NCI-H526 treated with DMSO at 0.1 percent for 48 hours (cell line): ENCODE results near the gene CCDC18.
"Not testable (repeated sequence)": the region's sequence is repeated elsewhere in the genome, so short reads cannot be mapped to it uniquely, and the experiment has no call there.

ENCODE experiments used
- DNase-seq: peaks from one replicate; lab custom pipeline; 2025; lab: John Stamatoyannopoulos, UW

Gene CCDC18

GRCh38 chr1:93237021-93237420 is 56.5 kb downstream of the CCDC18 start:
- DNase-seq: no peak

DNA sequence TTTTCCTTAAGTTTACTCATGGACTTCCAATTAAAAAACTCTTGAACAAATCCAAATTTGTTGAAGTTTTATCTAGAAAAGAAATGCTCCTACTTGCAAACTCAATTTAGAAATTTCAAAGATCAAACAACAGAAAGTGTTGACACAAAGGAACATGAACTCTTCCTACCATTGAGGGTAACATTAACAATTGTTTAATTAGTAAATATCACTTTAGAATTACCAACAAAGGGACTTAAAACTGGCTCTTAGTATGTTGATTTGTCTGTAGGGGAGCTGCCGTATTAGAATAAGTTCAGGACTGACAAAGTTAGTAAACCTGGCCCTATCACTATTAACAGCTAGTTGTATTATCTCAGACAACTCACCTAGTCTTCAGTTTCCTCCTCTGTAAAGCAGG is 57.9 kb downstream of the CCDC18 start:
- DNase-seq: no peak

DNA sequence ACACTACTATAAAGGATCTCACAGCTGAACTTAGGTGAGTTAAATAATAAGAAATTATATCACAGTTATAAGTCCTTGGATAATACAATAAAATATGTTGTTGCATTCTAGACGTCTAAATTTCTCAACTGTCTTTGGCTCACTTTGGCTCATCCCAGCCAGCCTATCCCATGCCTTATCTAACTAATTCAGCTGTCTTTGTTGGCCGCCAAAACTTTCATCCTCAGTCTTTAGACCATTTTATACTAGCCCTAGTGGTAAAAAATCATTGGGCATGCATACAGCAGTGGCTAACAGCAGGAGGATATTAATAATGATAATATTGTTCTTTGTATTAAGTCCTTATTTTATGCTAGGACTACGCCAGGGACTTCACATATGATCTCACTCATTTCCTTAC is 59.3 kb downstream of the CCDC18 start:
- DNase-seq: no peak

DNA sequence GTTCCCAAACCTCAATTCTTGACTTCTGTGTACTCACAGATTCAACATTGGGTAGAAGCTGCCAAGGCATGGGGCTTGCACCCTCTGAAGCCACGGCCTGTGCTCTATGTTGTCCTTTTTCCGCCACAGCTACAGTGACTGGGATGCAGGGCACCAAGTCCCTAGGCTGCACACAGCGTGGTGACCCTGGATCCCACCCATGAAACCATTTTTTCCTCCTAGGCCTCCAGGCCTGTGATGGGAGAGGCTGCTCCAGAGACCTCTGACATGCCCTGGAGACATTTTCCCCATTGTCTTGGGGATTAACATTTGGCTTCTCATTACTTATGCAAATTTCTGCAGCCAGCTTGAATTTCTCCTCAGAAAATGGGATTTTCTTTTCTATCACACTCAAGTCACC is 62.7 kb downstream of the CCDC18 start:
- not testable (repeated sequence) for DNase-seq

DNA sequence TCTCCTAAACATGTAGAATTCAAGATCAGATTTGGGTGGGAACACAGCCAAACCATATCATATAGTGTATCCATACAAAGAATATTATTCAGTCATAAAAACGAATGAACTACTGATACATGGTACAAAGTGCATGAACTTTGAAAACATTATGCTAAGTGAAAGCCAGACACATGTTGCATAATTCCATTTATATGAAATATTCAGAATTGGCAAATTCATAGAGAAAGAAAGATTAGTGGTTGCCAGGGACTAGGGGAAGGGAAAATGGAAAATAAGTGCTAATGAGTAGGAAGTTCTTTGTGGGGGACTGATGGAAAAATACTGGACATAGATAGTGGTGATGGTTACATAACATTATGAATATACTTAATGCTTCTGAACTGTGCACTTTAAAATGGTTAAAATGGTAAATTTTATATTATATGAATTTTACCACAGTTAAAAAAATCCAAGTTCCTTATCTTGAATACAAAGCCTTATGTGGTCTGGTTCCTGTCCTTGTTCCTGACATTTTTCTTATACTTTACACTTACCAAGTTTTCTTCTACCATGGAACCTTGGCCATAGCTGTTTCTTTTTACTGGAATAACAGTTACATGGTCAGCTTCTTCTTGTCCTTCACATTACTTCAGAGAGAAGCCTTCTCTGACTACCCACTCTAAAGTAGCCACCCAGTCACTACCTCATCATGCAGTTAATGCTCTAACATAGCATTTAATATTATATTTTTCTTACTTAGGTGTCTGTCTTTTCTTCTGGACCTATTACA is 64.0 kb downstream of the CCDC18 start:
- no peak for DNase-seq

DNA sequence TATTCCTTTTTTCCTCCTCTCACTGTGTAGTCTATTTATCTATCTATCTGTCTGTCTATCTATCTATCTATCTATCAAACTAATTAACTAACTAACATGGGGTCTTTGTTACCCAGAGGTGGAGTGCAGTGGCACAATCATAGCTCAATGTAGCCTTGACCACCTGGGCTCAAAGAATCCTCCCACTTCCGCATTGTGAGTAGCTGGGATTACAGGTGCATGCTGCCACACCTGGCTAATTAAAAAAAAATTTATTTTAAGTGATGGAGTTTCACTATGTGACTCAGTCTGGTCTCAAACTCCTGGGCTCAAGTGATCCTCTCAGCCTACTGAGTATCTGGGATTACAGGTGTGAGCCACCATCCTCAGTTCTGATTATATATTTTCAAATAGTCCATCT is 71.4 kb downstream of the CCDC18 start:
- no peak for DNase-seq

GRCh38 chr1:93252598-93252997 is 72.1 kb downstream of the CCDC18 start:
- DNase-seq: no peak

DNA sequence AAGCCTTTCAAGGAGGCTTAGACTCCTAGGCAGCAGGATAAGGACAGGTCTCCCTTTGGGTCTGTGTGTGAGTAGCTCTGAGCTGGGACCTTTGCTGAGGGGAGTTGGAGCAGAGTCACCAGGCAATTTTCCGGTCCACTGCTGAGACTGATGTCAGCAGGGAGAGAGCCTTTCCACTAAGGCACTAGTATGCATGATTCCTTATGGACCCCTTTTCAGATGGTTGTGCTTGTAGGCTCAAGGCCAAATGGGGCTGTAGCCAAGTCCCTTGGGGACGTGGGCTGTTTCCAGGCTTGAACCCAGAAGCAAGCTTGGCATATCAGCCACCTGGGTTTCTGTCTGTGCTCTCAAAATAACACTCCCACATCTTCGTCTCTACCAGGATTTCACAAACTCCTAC is 73.0 kb downstream of the CCDC18 start:
- no peak for DNase-seq

GRCh38 chr1:93255222-93256079 is 74.9 kb downstream of the CCDC18 start:
- DNase-seq: no peak

GRCh38 chr1:93256433-93256832 is 75.9 kb downstream of the CCDC18 start:
- no peak for DNase-seq

DNA sequence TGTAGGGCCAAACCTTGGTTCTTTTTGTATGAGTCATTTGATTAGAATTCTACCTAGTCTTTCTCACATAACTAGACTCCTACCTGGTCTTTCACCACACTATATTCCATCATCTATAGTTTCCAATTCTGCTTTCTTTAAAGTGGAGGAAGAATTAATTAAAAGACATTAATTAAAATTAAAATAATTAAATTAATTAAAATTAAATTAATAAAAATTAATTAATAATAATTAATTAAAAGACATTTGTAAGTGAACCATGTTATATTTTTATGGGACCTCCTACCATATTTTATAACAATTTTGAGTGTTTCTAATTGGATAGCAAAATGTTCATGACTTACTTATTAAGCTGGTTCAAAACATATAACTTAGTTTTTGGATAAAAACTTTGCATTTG is 77.4 kb downstream of the CCDC18 start:
- no peak for DNase-seq

GRCh38 chr1:93260726-93261125 is 80.2 kb downstream of the CCDC18 start:
- not testable (repeated sequence) for DNase-seq

- no peak for DNase-seq
These were observed 82.1 kb downstream of the CCDC18 start for GRCh38 chr1:93262645-93263044.

DNA sequence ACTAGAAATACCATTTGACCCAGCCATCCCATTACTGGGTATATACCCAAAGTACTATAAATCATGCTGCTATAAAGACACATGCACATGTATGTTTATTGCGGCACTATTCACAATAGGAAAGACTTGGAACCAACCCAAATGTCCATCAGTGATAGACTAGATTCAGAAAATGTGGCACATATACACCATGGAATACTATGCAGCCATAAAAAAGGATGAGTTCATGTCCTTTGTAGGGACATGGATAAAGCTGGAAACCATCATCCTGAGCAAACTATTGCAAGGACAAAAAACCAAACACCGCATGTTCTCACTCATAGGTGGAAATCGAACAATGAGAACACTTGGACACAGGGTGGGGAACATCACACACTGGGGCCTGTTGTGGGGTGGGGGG is 88.4 kb downstream of the CCDC18 start:
- not testable (repeated sequence) for DNase-seq

- not testable (repeated sequence) for DNase-seq
These were observed 94.7 kb downstream of the CCDC18 start for GRCh38 chr1:93275262-93275633.

DNA sequence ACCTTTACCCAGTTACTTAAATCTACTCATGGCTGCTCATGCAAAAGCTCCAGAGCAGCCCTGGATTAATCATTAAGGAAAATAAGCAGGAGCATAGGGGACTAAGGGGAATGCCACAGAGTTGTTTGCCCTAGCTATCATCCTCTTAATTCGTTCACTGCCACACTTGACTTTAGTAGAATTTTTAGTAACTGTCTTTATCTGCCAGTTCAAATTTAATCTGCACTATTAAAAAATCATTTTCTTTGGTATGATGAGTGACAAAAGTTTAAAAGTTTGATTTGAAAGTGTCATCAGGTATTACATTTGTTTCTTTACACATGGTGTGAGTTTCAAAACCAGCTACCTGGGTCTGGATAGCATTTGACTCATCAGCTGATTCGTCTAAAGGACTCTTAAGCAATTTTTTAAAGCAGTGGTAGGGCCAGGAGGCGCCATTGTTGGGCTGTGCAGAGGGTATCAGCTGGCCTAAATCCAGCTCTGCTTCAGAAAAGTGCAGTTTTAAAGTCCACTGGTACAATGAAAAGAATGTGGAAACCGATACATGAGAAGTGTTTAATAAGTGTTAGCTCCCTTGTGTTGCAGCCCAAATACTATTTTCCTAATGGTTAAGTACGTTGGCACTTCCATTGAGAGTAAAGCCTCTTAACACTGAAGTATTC is 95.2 kb downstream of the CCDC18 start:
- DNase-seq: no peak

GRCh38 chr1:93277530-93277929 is 97.0 kb downstream of the CCDC18 start:
- DNase-seq: not testable (repeated sequence)

DNA sequence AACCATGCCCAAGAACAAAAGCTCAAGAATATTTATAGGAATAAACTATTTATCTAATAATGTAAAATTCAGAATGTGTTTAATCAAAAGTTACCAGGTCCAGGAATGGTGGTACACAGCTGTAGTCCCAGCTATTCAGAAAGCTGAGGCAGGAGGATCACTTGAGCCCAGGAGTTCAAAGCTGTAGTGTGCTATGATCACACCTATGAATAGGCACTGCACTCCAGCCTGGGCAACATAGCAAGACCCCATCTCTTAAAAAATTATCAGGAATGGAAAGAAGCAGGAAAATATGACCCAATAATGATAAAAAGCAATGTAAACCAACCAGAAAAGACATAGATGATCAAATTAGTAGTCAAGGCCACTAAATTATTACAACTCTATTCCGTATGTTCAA is 103.0 kb downstream of the CCDC18 start:
- DNase-seq: no peak

DNA sequence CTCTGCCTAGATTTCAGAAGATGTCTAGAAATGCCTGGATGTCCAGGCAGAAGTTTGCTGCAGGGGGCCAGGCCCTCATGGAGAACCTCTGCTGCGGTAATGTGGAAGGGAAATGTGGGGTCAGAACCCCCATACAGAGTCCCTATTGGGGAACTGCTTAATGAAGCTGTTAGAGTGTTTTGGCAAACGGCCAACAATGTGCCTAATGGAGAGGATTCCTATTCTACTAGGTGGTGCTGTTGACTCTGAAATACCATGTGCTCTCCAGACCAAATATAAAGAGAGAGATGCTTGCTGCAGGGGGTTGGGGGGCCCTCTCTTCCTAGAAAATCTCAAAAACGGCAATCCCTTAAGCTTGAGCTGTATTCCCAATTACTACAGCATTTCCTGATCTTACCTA is 108.0 kb downstream of the CCDC18 start:
- DNase-seq: no peak

DNA sequence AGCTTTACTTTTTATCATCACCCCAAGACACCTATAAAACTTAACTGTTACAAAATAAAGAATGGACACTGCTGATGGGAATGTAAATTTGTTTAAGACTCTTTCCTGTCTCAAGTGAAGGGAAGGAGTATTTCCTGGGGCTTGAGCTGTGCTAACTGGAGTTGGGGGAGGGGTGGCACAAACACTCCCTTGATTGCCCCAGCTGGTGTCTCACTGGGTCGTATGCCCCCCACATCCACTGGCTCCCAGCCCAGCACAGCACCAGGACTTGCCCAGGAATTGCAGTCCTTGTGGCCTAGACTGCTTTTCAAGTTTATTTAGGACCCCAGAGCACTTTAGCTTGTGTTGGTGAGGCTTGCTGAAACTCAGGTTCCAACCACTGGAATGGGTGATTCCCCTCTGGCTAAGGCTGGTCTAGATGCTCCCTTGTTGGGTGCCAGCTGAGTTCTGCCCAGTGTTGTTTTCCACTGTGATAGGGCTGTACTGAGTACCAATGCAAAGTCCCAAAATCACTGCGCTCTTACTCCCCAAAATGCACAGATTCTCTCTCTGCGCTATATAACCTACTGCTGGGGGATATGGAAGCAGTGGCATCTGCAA is 116.1 kb downstream of the CCDC18 start:
- no peak for DNase-seq

DNA sequence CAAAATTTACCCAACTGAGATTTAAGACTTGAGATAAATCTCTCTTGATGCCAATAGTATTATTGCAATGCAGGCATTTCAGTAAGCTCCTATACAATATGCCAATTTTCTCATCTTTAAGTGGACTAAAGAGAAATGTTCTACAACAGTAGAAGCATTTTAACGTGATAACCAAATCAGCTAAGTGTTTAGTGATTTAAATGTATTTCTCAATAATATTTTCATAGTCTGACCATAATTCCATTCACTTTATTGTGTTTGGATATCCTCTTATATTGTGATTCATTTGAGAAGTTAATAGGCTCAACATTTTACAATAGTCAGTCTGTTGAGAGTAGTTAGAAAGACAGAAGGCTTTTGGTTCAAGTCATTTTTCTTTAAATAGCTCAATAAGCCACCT is 120.6 kb downstream of the CCDC18 start:
- no peak for DNase-seq

GRCh38 chr1:93302078-93302477 is 121.6 kb downstream of the CCDC18 start:
- DNase-seq: no peak
